T1000 (cell line): ENCODE measurements around the gene MAGED1.
A peak's percentile ranks its signal among the peaks of the same experiment; 100 is the strongest.

Experiments
- DNase-seq: peaks from one replicate; lab custom pipeline; 2025; ENCODE audit warnings: mixed read lengths; lab: John Stamatoyannopoulos, UW

Gene MAGED1, protein sequence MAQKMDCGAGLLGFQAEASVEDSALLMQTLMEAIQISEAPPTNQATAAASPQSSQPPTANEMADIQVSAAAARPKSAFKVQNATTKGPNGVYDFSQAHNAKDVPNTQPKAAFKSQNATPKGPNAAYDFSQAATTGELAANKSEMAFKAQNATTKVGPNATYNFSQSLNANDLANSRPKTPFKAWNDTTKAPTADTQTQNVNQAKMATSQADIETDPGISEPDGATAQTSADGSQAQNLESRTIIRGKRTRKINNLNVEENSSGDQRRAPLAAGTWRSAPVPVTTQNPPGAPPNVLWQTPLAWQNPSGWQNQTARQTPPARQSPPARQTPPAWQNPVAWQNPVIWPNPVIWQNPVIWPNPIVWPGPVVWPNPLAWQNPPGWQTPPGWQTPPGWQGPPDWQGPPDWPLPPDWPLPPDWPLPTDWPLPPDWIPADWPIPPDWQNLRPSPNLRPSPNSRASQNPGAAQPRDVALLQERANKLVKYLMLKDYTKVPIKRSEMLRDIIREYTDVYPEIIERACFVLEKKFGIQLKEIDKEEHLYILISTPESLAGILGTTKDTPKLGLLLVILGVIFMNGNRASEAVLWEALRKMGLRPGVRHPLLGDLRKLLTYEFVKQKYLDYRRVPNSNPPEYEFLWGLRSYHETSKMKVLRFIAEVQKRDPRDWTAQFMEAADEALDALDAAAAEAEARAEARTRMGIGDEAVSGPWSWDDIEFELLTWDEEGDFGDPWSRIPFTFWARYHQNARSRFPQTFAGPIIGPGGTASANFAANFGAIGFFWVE

DNA sequence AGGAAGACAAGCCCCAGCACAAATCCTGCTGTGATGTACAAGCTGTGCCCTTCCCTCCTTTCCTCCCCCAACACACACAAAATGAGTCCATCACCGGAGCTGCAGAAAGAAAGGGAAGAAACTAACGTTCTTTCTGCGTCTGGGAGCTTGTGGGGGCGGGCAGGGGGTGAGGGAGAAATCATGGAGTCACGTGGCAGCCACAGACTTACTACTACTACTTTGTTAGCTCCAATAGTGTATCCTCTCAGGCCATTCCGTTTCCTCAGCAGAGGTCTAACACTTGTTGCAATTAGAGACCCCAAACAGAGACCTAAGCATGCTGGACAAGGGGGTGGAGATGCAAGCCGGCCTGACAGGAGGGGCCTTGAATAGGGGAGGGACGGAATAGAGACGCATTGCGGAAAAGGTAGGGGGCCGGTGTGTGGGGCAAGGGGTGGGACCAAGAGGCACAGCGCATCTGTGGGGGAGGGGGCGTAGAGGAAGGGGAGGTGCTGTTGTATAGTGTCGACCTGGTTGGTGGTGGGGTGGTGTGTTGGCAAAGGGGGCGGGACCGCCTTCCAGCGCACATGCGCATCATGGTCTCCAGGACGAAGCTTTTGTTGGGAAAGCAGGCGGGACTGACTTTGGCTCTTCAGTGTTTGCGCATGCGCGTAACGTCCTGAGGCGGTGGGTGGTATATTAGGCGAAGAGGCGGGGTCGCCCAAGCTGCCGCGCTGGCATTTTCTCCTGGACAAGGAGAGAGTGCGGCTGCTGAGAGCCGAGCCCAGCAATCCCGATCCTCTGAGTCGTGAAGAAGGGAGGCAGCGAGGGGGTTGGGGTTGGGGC, at the start of gene MAGED1:
Gene MAGED1, plus strand, starts transcription at position 703 of the 825 bp plus-strand sequence. CDS start 682 bp downstream, outside the sequence.
- DNase-seq: peak; percentile 94

DNA sequence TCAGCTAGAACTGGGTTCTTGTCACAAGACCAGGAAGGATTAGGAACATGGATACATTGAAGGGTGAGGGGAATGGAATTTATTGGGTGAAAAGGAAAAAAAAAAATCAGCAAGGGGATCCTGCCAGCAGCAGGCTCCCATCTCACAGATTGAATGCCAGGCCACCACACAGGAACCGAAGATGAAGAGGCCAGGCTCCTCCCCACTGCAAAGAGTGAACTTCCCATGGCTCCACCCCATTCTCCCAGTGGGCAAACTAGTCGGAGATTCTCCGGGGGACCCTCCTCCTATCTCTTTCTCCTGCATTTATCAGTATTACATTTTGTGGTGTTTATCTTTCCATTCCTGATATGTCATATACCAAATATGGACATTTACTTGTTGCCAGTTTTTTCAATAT, 46.0 kb upstream of the MAGED1 start:
- no peak for DNase-seq

DNA sequence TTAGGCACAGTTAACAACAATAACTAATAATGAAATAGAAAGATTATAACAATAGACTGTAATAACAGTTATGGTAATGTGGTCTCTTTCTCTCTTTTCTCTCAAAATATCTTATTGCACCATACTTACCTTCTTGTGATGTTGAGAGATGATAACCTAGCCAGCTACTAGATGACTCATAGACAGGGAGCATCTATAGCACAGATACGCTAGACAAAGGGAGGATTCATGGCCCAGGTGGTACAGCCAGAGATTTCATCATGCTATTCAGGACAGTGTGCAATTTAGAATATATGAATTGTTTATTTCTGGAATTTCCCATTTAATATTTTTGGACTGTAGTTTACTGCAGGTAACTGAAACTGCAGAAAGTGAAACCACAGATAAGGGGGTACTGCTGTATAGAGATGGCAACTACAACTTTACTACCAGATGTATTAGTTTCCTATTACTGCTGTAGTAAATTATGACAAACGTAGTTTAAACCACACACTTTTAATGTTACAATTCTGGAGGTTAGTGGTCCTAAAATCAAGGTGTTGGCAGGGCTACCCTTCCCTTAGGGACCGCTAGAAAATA, 41.8 kb upstream of the MAGED1 start:
- no peak for DNase-seq

DNA sequence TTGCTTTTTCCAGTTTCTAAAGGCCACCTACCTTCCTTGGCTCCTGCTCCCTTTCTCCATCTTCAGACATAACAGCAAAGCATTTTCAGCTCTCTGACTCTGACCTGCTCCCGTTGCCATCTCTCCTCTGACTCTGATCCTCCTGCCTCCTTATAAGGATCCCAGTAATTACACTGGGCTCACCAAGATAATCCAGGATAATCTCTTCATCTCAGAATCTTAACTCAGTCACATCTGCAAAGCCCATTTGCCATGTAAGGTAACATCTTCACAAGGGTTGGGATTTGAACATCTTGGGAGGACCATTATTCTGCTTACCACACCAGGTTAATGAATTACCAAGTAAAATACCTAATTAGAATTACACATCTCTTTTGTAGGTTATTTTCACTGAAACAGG, 41.3 kb upstream of the MAGED1 start:
- no peak for DNase-seq

DNA sequence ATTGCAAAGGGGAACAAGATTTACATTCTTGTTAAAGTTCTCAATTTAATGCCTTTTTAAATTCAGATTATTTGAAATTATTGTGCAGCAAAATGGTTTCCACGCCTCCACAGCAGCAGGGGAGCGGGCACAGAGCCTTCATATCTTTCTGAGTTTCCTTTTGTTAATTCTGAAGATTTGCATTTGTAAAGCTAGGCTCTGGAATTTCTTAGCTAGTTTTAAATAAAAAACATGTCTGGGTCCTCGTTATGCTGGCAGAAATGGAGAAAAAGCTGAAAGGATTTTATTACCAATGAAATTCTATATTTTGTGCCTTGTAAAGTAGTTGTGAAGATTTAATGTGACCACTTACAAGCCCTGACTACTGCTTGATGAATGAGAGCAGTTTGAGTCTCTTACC, 40.8 kb upstream of the MAGED1 start:
- no peak for DNase-seq

DNA sequence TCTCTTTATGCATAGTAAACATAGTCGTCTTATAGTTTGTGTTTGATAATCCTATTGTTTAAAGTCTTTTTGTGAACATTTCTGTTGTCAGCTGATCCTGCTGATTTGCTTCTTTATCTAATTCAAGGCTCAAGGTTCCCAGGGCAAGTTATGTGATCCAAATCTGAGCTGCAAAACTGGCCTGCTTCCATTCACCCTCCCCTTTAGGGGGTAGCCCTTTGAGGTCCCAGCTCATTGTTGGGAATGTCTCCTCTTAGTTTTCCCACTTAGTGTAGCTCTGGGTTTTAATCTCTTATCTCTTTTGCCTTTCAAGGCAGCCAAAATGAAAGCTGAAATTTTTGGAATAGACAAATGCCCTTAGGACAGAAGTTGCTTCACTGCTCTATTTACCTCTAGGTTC, 40.2 kb upstream of the MAGED1 start:
- no peak for DNase-seq

DNA sequence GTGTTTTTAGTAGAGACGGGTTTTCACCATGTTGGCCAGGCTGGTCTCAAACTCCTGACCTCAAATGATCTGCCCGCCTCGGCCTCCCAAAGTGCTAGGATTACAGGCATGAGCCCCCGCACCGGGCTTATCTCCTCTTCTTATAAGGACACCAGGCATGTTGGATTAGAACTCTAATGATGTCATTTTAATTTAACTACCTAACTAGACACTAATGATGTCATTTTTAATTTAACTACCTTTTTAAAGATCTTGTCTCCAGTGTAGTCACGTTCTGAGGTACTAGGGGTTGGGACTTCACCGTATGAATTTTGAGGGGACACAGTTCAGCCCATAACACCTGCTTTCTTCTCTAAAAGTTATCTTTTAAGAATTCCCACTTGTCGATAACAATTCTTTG, 37.7 kb upstream of the MAGED1 start:
- no peak for DNase-seq

DNA sequence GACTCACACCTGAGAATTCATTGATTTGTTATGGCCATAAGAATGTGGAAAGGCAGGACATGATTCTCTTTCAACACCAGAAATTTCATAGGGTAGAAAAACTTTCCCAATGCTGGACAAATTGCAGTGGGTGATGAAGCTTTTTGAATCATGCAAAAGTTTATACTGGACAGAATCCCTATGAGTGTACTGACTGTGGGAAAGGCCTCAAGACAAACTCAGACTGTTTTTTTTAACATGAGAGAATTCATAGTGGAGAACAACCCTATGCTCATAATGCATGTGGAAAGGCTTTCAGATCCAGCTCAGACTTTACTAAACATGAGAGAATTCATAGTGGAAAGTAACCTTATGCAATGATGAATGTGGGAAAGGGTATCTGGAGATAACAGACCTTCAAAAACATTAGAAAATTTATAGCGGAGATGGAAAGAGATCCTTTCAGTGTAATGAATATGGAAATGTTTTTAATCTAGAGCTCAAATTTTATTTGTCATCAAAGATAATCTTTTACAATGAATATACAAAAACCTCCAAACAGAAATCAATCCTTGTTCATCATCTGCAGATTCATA, 36.2 kb upstream of the MAGED1 start:
- DNase-seq: no peak

DNA sequence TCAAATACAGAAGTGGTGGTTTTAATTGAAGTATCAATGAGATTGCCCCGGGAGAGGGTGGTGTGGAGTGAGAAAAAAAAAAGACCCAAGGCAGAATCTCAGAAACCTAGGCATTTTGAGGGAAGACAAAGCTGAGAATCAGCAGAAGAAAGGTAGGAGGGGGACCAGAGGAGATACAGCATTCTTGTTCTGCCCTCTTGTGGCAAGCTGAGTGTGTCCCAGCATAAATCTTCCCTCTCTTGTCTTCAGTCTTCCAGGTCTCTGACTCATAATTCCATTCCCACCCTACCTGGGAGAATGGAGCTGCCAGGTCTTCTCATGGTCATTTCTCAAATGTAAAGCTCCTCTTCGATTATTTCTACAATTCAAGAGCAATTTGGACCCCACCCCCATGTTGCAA, 32.7 kb upstream of the MAGED1 start:
- no peak for DNase-seq

DNA sequence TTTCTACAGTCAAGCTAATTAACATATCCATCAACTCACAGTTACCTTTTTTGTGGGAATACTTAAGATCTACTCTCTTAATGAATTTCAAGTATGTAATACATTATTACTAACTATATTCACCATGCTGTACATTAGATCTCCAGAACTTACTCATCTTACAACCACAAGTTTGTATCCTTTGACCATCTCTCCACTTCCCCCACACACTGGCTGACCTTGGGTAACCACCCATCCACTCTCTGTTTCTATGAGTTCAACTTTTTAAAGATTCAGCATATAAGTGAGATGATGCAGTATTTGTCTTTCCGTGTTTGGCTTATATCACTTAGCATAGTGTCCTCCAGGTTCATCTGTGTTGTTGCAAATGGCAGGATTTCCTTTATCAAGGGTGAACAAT, 30.5 kb upstream of the MAGED1 start:
- DNase-seq: no peak

DNA sequence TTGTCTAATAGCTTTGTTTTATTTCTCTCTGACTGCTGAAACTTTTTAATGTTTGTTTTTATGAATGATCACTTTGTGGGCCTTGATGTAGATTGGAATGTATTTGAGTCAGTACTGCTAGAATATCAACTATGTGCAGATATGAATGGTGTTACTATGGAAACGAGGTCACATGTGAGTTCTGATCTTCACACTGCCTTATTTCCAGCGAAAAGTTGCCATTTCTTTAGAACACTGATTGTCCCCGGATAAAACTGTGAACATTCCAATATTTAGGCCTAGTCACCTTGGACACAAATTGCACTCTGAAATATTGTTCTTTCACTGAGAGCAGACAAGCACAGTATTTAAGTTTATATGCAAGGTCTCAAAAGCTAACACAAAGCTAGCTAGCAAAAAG, 27.2 kb upstream of the MAGED1 start:
- DNase-seq: no peak

DNA sequence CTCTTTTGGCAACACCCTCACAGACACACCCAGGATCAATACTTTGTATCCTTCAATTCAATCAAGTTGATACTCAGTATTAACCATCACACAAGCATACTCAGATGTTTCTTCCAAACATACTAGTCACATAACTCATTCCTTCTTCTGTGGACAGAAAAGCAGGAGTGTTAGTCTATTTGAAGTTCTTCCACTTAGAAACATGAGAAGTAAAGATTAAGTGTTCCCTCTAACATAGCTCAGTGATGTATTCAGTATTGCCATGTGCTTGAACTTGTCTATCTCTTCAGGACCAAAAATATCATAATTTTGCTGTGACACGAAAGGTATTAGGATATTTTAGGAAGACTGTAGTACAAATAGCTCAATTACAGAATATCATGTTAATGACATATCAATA, 25.8 kb upstream of the MAGED1 start:
- no peak for DNase-seq

DNA sequence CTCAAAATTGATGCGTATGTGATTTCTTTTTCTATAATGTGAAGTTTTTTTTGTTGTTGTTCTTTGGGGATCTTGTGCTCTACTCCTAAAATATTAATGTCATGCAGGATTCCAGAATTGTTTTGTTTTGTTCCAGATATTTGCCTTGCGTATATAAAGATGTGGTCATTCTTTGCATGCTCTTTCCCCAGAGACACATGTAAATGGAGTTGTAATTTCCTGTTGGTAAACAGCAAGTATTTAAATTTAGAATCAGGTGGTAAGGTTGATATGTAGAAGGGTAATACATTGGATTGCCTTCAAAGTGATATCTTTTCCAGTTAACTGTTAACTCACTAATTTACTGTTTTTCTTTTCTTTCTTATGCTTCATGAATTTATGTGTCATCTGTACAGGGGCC, 23.1 kb upstream of the MAGED1 start:
- no peak for DNase-seq

DNA sequence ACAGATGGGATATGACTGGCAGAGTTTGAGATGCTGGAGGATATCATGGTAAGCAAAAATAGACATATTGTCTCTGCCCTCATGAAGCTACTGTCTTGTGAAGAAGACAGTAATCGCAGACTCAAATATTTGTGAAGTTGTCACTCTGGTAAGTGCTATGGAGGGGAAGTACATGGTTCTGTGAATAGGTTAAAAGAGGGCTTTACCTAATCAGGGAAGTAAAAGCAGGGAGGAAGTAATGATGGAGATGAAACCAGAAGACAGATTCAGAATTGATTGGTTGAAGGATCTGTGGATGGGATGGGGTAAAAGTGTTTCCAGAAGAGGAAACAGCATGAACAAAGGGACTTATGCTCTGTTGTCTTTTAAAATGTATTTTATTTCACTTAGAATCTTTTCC, 19.3 kb upstream of the MAGED1 start:
- no peak for DNase-seq

DNA sequence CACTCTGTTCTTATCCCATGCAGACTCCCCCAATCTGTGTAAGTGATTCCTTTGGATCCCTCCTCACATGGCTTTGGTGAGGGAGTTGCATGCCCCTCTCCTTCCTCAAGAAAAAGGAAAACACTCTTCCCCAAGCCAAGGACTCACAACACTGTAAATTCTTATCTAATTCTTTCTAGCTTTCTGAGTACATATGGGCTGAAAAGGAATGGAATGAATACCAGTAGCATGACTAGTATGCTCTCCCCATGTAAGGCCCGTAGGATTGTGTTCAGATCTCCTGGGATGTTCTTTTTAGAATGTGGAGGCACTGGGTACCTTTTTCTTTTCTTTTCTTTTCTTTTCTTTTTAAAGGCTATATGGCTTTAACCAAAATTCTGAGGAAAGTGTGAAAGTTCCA, 17.0 kb upstream of the MAGED1 start:
- DNase-seq: no peak

DNA sequence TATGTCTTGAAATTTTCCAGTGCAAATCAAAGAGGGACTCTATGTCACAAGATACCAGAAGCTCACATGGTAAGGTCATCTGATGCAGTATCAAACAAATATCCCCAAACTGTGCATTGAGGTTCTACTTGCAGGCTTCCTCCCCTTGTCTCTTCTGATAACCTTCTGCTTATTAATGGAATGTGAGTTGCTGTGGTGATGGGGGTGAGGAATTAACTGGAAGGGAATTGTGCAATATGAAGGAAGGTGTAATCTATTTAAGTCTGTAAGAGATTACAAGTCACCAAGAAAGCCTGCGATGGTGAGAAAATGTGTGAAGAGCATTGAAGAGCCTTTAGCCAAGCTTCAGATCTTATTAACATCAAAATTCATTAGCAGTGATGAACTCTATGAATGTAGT, 15.4 kb upstream of the MAGED1 start:
- no peak for DNase-seq

DNA sequence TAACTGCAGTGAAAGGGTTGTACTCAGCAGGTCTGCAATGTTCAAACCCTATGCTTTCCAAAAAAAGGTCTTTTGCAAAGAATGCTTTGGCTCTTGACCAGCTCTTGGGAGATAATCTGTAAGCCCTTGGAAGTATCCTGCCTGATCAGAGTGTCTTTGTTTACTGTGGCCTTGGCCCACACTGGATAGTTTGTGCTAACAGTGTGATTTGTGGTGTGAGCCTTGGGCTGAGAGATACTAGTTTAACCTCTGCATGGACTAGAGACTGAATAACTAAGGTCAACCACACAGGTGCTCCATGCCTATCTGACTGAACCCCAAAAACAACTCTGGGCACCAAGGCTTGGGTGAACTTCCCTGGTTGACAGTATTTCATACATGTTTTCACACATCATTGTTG, 3.6 kb upstream of the MAGED1 start:
- no peak for DNase-seq

DNA sequence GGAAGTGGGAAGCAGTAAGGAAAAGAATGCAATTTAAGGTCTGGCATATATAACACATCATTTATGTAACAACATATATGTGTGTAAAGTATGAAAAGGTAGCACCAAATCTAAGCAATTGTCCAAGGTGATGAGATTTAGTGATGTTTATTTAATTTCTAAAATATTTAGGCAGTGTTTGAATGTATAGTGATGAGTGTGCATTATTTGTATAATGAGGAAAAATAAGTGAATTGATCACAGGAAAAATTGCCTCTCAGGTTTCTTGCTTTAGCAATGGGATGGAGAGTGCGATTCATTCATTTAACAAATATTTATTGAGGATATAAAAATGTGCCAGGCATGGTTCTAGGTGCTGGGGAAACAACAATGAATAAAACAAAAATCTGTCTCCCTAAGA, 2.2 kb upstream of the MAGED1 start:
- DNase-seq: no peak

DNA sequence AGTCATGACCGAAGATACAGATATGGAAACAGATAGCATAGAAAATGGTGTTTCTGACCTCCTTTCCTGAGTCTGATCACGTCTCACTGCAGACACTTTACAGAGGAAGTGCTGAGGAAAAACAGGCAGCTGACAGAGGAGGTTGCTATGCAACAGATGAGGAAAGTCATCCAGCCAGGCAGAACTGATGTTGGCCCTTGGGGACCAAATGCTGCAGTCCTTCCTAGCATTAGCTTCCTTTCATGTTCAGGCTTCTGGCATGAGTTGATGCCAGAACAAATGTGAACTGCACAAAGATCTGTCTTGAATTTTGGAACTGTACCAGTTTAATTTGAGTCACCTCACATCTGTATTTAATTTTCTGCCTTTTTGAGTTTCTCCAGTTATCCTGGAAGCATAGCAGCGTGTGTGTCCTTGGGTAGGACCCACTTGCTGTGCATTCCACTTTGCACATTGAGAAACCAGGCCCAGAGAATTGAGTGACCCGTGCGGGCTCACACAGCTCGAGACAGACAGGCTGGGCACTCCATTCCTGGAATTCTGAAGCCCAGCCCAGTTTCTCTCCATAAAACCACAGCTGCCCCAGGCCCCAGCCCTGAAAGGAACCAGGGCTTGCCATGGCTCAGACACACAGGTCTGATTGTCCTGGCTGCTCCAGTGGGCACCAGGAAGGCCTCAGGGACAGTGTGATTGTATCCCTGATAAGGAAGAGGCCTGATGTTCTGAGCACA, 1.4 kb upstream of the MAGED1 start:
- no peak for DNase-seq

DNA sequence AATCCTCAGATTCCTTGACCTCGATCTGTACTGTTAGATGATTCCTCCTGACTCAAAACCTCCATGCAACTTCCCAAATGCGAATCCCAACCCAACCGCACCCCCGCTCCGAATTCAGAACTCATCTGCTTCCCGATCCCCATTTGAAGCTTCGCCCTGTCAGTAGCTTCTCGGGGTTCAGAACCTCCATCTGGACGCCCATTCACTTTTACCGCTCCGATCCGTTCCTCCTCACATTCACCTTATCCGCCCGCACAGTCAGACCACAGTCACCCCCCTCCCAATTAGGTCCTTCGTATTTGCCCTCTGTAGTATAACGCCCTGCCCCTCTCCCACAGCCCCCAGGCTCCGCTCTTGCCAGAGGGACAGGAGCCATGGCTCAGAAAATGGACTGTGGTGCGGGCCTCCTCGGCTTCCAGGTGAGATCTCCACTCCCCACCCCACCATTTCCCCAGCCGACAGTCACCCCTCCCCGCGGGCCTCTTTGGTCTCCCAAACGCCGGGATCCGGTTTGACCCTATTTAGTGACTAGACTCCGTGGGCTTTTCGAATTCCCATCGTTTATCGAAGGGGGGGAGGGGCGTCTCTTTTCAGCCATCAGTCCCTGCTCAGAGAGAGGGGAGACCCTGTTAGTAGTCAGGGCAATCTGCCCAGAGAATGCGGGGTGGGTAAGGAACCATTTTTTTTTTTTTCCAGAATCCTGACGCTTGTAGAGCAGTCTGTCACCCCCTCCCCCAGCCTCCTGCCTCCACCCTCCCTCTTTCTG, 691 bp downstream of the MAGED1 start:
- no peak for DNase-seq
